Fibroblast of lung (primary cell): ENCODE measurements around the gene LHFPL5.

Source experiments
- EZH2 ChIP-seq: IDR thresholded peaks from 2 replicates; pipeline ENCODE4 v1.5.1; 2012; ENCODE audit warnings: low read length, control low read depth, mild to moderate bottlenecking; ENCODE audit errors: missing control alignments
- TF ChIP-seq, protein P1 (sequence below), 2 donors: IDR thresholded peaks in 1 of 2; conservative IDR thresholded peaks in 1 of 2; 1 replicate in 1 of 2; 2 replicates in 1 of 2; pipeline ENCODE4 v1.5.1; 2011 to 2012; ENCODE audit warnings: low read length in 2 of 2, control low read depth in 1 of 2, inconsistent platforms in 1 of 2, low read depth in 1 of 2, mild to moderate bottlenecking in 1 of 2

DNA sequence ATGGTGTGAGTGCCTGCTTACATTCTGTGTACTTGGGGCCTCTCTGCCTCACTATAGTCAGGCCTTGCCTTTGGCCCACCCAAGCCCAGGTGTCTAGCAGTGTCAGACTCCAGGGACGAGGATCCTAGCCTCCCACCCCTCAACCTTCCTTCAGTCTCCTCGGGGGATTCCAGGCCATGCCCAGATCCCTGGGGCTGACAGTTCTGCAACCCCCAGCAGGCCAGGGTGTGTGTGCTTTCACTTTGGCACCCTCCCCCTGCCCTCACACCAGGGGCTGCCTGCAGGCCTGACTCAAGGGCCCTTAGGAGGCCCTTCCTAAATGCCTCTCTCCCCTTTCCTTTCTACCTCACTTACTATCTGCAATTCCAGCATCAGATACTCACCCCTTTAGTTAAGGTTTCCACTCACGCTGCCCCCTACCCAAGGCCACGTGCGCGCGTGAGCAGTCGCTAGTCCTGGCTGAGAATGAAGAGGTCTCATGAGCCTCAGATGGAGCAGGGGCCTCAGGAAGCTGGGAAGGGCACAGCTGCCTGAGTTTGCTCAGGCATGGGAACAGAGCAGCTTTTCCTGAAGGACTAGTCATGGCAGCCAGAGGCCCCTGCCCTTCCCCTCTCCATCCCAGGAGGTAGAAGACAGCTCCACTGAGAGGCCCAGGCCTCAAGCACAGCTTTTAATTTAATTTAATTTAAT, 7.2 kb upstream of the LHFPL5 start:
- TF ChIP-seq, protein P1, sequence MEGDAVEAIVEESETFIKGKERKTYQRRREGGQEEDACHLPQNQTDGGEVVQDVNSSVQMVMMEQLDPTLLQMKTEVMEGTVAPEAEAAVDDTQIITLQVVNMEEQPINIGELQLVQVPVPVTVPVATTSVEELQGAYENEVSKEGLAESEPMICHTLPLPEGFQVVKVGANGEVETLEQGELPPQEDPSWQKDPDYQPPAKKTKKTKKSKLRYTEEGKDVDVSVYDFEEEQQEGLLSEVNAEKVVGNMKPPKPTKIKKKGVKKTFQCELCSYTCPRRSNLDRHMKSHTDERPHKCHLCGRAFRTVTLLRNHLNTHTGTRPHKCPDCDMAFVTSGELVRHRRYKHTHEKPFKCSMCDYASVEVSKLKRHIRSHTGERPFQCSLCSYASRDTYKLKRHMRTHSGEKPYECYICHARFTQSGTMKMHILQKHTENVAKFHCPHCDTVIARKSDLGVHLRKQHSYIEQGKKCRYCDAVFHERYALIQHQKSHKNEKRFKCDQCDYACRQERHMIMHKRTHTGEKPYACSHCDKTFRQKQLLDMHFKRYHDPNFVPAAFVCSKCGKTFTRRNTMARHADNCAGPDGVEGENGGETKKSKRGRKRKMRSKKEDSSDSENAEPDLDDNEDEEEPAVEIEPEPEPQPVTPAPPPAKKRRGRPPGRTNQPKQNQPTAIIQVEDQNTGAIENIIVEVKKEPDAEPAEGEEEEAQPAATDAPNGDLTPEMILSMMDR (conservative IDR thresholded peaks at IDR 0.05 in 1 of 2, IDR thresholded peaks at IDR 0.05 in 1 of 2; ENCODE audit: low read depth in 1 of 2, low read length in 2 of 2): no peak
- no peak for TF ChIP-seq EZH2
